Suprapubic skin (tissue), 4 donors: ENCODE results near the gene ELMO1. TPM values are rescaled to one million over a fixed set of nuclear protein-coding genes. Genes with fewer than 3 reads are reported as not detected.

Experiments
- DNase-seq, 2 donors: peaks; one replicate each; pipeline ENCODE4 v3.0.0-alpha.2; 2019; ENCODE audit warnings: low spot score in 2 of 2
- H3K27ac ChIP-seq: fragments of 200-600 bp; sonication (generic); one replicate; pipeline ENCODE4 v1.5.1; 2019
- H3K27me3 ChIP-seq: fragments of 200-600 bp; sonication (generic); one replicate; pipeline ENCODE4 v1.5.1; 2019
- H3K36me3 ChIP-seq: fragments of 200-600 bp; sonication (generic); one replicate; pipeline ENCODE4 v1.5.1; 2019
- H3K4me1 ChIP-seq: fragments of 200-600 bp; sonication (generic); one replicate; pipeline ENCODE4 v1.5.1; 2019
- H3K4me3 ChIP-seq: fragments of 200-600 bp; sonication (generic); one replicate; pipeline ENCODE4 v1.5.1; 2019; ENCODE audit warnings: mild to moderate bottlenecking
- H3K9me3 ChIP-seq: fragments of 200-600 bp; sonication (generic); one replicate; pipeline ENCODE4 v1.5.1; 2019
- CTCF ChIP-seq, 2 donors: fragments of 200-600 bp in 1 of 2; fragments of 450-650 bp in 1 of 2; sonication (generic) in 1 of 2; IDR thresholded peaks; one replicate each; pipeline ENCODE4 v1.5.1; 2016 to 2019; ENCODE audit warnings: antibody characterized with exemption in 2 of 2, mild to moderate bottlenecking in 1 of 2, moderate library complexity in 1 of 2
- EP300 ChIP-seq: sonication (generic); formaldehyde crosslinking; IDR thresholded peaks from one replicate; pipeline ENCODE4 v1.6.1; 2017; ENCODE audit warnings: antibody characterized with exemption
- POLR2A ChIP-seq, 2 donors: fragments of 450-650 bp; IDR thresholded peaks; one replicate each; pipeline ENCODE4 v1.6.1; 2017; ENCODE audit warnings: antibody characterized with exemption in 2 of 2, mild to moderate bottlenecking in 2 of 2, moderate library complexity in 2 of 2
- POLR2AphosphoS5 ChIP-seq, 3 donors: sonication (generic); formaldehyde crosslinking; IDR thresholded peaks; one replicate each; pipeline ENCODE4 v1.6.1; 2017; ENCODE audit warnings: antibody characterized with exemption in 3 of 3
- WGBS: methylation state at CpG from one replicate; pipeline ENCODE4 v1.1.5; 2018; 5-methylcytosine and 5-hydroxymethylcytosine counted together
- total RNA-seq, 4 donors: library from RNA; depleted of rRNA; stranded (reverse); fragments of >200 nt; gene quantifications; one replicate each; pipeline ENCODE4 v1.1.0, GENCODE V29; 2016

The ELMO1 gene
- total RNA-seq, 4 donors from 2014 or later = 9.8 to 49.6 (median 22.2) TPM

DNA sequence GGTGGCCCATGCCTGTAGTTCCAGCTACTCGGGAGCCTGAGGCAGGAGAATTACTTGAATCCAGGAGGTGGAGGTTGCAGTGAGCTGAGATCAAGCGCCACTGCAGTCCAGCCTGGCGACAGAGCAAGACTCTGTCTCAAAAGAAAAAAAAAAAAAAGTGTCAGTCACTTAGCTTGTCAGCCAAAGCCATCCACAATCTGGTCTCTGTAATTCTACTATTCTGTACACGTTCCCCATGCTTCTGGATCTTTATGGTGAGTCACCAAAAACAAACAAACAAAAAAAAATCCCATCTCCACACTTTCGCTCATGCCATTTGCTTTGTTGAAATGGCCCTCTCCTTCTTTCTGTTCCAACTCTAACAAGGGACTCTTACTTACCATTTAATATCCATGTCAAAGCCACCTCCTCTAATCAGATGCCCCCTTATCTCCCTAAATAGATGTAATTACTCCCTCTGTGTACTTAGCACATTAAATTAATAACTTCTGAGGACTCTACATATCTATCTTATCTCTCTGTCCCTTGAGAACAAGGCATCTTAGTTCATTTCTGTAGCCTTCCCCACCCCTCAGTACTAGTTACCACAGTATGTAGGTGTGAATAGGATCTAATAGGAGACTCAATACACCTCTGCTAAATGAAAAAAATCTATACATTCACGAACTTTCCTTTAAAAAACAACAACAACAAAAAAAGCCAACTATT, 128.4 kb downstream of the ELMO1 start:
- DNase-seq = no peak
- Histone ChIP-seq H3K4me3 (no peak overlapping the region), H3K27ac (no peak overlapping the region), H3K36me3 (no peaks in the 10 kb centered on the region), H3K27me3 (no peaks in the 10 kb centered on the region), H3K9me3 (no peaks in the 10 kb centered on the region), H3K4me1 (no peaks in the 10 kb centered on the region)
- TF ChIP-seq POLR2A (IDR thresholded peaks at IDR 0.05) (no peak), CTCF (IDR thresholded peaks at IDR 0.05) (no peak), POLR2AphosphoS5 (IDR thresholded peaks at IDR 0.05) (no peak), EP300 (no peak)
- WGBS = 64% methylated on average over 6 of the region's 6 CpGs

GRCh38 chr7:37318541-37318940, 130.1 kb downstream of the ELMO1 start:
- 85% methylated on average over 2 of the region's 2 CpGs for WGBS
- no peak for TF ChIP-seq CTCF (IDR thresholded peaks at IDR 0.05)
- TF ChIP-seq POLR2AphosphoS5 (IDR thresholded peaks at IDR 0.05) = no peak
- TF ChIP-seq POLR2A (IDR thresholded peaks at IDR 0.05) = no peak
- TF ChIP-seq EP300 = no peak
- Histone ChIP-seq H3K4me1 (no peaks in the 10 kb centered on the region), H3K36me3 (no peaks in the 10 kb centered on the region), H3K27me3 (no peaks in the 10 kb centered on the region), H3K27ac (no peak overlapping the region), H3K9me3 (no peaks in the 10 kb centered on the region), H3K4me3 (no peak overlapping the region)
- no peak for DNase-seq

DNA sequence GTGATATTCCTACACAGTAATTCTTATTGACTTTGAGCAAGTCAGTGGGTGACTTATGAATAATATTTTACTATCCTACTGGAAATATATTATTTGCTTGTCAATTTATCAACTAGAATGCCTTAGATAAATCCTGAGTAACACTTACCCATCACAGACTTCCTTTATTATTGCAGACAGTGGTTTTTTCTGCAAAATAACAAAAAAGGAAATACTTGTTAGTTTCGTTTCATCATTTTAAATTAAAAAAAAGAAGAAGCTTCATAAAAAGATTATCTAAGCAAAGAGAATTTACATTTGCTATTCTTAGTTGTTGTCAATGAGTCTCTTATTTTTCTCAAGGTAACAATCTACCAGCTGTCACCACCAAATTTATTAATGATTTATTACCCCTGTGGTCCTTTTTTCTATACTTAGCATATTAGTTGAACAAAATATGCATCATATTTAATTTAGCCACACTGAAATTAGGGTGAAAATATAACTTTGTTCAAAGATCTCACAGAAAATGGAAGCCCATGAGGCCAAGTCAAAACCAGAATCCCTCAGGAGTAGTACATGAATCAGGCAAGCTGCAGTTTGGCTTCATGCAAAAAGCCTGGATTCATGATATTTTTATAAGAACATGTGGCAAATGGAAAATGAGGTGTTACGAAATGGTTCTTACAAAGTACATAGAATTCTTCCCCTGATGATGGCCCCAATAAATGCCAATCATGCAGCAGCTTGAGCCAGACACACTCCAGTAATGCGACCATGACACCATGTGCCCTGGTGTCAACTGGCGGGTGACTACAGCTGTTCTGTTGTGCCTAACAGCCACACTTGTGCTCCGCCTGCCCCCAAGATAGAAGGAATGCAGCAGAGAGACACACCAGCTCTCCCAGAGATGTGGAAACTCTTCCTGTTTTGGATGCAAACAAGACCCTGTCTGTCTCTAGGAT, 132.6 kb downstream of the ELMO1 start:
- H3K9me3 ChIP-seq = no peaks in the 10 kb centered on the region
- no peak overlapping the region for H3K4me3 ChIP-seq
- 75% methylated on average over 5 of the region's 5 CpGs for WGBS
- no peaks in the 10 kb centered on the region for H3K4me1 ChIP-seq
- H3K27ac ChIP-seq = no peak overlapping the region
- no peak for TF ChIP-seq CTCF (IDR thresholded peaks at IDR 0.05)
- no peak for TF ChIP-seq POLR2A (IDR thresholded peaks at IDR 0.05)
- TF ChIP-seq POLR2AphosphoS5 (IDR thresholded peaks at IDR 0.05) = peak in 2 of 3 donors; percentile 42 to 45
- TF ChIP-seq EP300 = no peak
- no peaks in the 10 kb centered on the region for H3K27me3 ChIP-seq
- H3K36me3 ChIP-seq = no peaks in the 10 kb centered on the region
- no peak for DNase-seq

- TF ChIP-seq POLR2A (IDR thresholded peaks at IDR 0.05) (no peak), EP300 (no peak), POLR2AphosphoS5 (IDR thresholded peaks at IDR 0.05) (no peak), CTCF (IDR thresholded peaks at IDR 0.05) (no peak)
- Histone ChIP-seq H3K4me3 (no peak overlapping the region), H3K9me3 (no peaks in the 10 kb centered on the region), H3K27ac (no peak overlapping the region), H3K36me3 (no peaks in the 10 kb centered on the region), H3K4me1 (no peaks in the 10 kb centered on the region), H3K27me3 (no peaks in the 10 kb centered on the region)
- WGBS = 88% methylated on average over 1 of the region's 1 CpG
- DNase-seq = no peak
Measured at GRCh38 chr7:37312608-37313007, 136.1 kb downstream of the ELMO1 start.

DNA sequence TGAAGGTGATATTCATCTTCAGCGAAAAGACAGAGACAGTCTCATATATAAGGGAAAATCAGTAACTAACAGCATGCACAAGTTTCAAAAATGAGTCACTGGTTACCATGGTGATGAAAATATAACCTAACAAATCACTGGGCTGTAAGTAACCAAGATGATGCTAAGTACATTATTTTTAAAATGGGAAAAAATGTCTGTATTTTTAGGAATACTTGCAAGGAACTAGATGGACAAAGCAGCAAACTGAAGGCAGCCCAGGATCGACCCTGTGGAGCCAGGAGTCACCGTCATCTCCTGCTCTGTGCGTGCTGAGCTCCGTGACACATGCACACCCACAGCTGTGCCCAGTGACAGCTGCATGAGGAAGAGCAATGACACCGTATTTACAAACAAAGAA, 137.3 kb downstream of the ELMO1 start:
- Histone ChIP-seq H3K27ac (no peak overlapping the region), H3K4me1 (no peaks in the 10 kb centered on the region), H3K4me3 (no peak overlapping the region), H3K9me3 (no peaks in the 10 kb centered on the region), H3K36me3 (no peaks in the 10 kb centered on the region), H3K27me3 (no peaks in the 10 kb centered on the region)
- DNase-seq = peak in 1 of 2 donors; percentile 67
- 57% methylated on average over 6 of the region's 6 CpGs for WGBS
- TF ChIP-seq CTCF (IDR thresholded peaks at IDR 0.05) (no peak), POLR2A (IDR thresholded peaks at IDR 0.05) (no peak), POLR2AphosphoS5 (IDR thresholded peaks at IDR 0.05) (no peak)
